HTERT RPE-1 (cell line): Measurements from ENCODE around the gene ALDH1L1.
"Not testable (repeated sequence)": the region's sequence is repeated elsewhere in the genome, so short reads cannot be mapped to it uniquely, and the experiment has no call there.

ENCODE experiments used
- in situ Hi-C: fragments of 300-500 bp; cut with MboI; formaldehyde crosslinking; loops from 4 replicates; pipeline ENCODE4 v1.14.3; 2020; ENCODE audit warnings: low sequenced_read_pairs

Gene ALDH1L1

GRCh38 chr3:126085841-126086240 lies 94.5 kb downstream of the ALDH1L1 start:
- in situ Hi-C loops, result no loop called here

GRCh38 chr3:126085276-126085675 lies 95.1 kb downstream of the ALDH1L1 start:
- in situ Hi-C loops, result no loop called here

- in situ Hi-C loops, result no loop called here
Measured at GRCh38 chr3:126084768-126085180, 95.6 kb downstream of the ALDH1L1 start.

GRCh38 chr3:126083913-126084767 lies 96.2 kb downstream of the ALDH1L1 start, which contains the start of gene SLC41A3:
TSS of gene SLC41A3 (minus strand) at chr3:126084124. CDS start at chr3:126068219, 15,905 bp downstream.
- in situ Hi-C loops, result no loop called here

GRCh38 chr3:126083511-126083912 lies 96.9 kb downstream of the ALDH1L1 start:
- in situ Hi-C loops, result no loop called here

- in situ Hi-C loops, result no loop called here
Measured at GRCh38 chr3:126083138-126083445, 97.3 kb downstream of the ALDH1L1 start.

- in situ Hi-C loops, result no loop called here
Measured at GRCh38 chr3:126082362-126083137, 97.8 kb downstream of the ALDH1L1 start.

GRCh38 chr3:126081618-126082361 lies 98.6 kb downstream of the ALDH1L1 start:
- in situ Hi-C loops, result no loop called here

GRCh38 chr3:126080970-126081369 lies 99.4 kb downstream of the ALDH1L1 start:
- in situ Hi-C loops, result no loop called here

- in situ Hi-C loops, result no loop called here
Measured at GRCh38 chr3:126078866-126079265, 101.5 kb downstream of the ALDH1L1 start.

GRCh38 chr3:126077754-126078153 lies 102.6 kb downstream of the ALDH1L1 start:
- in situ Hi-C loops, result no loop called here

- in situ Hi-C loops, result no loop called here
Measured at GRCh38 chr3:126076140-126076539, 104.2 kb downstream of the ALDH1L1 start.

- in situ Hi-C loops, result no loop called here
Measured at GRCh38 chr3:126070146-126070545, 110.2 kb downstream of the ALDH1L1 start.

- in situ Hi-C loops, result no loop called here
Measured at GRCh38 chr3:126067959-126068358, 112.4 kb downstream of the ALDH1L1 start.

- in situ Hi-C loops, result not testable (repeated sequence)
Measured at GRCh38 chr3:126066676-126067075, 113.7 kb downstream of the ALDH1L1 start.

GRCh38 chr3:126065876-126066275 lies 114.5 kb downstream of the ALDH1L1 start:
- in situ Hi-C loops, result no loop called here

- in situ Hi-C loops, result no loop called here
Measured at GRCh38 chr3:126064627-126065258, 115.6 kb downstream of the ALDH1L1 start.

- in situ Hi-C loops, result no loop called here
Measured at GRCh38 chr3:126063358-126063965, 116.9 kb downstream of the ALDH1L1 start.

- in situ Hi-C loops, result no loop called here
Measured at GRCh38 chr3:126061301-126062032, 118.9 kb downstream of the ALDH1L1 start.
